Transverse colon (tissue), 4 donors: ENCODE measurements around the gene HRH2. TPM values are rescaled to one million over a fixed set of nuclear protein-coding genes. Genes with fewer than 3 reads are reported as not detected.

Source experiments
- DNase-seq: peaks from one replicate; pipeline ENCODE4 v3.0.0-alpha.2; 2019
- H3K27ac ChIP-seq, 4 donors: fragments of 200-600 bp; sonication (generic); 2 replicates each; pipeline ENCODE4 v1.5.1; 2016 to 2018; ENCODE audit warnings: inconsistent platforms in 4 of 4
- H3K27me3 ChIP-seq: fragments of 200-600 bp; sonication (generic); 2 replicates; pipeline ENCODE4 v1.5.1; 2017; ENCODE audit warnings: inconsistent platforms
- H3K36me3 ChIP-seq, 4 donors: fragments of 200-600 bp; sonication (generic); 2 replicates each; pipeline ENCODE4 v1.5.1; 2017 to 2019; ENCODE audit warnings: inconsistent platforms in 4 of 4
- H3K4me1 ChIP-seq, 4 donors: fragments of 200-600 bp; sonication (generic); 2 replicates each; pipeline ENCODE4 v1.5.1; 2017 to 2020; ENCODE audit warnings: inconsistent platforms in 4 of 4
- H3K4me3 ChIP-seq, 4 donors: fragments of 200-600 bp; sonication (generic); 1 replicate in 1 of 4; 2 replicates in 3 of 4; pipeline versions ENCODE4 v1.5.1 to v1.6.1; 2017 to 2019; ENCODE audit warnings: inconsistent platforms in 4 of 4
- H3K9me3 ChIP-seq, 2 donors: fragments of 200-600 bp; sonication (generic); 2 replicates each; pipeline ENCODE4 v1.5.1; 2017 to 2019; ENCODE audit warnings: inconsistent platforms in 2 of 2
- CTCF ChIP-seq, 5 experiments: fragments of 200-600 bp in 3 of 5; fragments of 450-650 bp in 2 of 5; sonication (generic) in 3 of 5; IDR thresholded peaks; 1 replicate in 2 of 5; 2 replicates in 3 of 5; pipeline ENCODE4 v1.5.1; 2016 to 2017; ENCODE audit warnings: antibody characterized with exemption in 5 of 5, inconsistent platforms in 3 of 5, mild to moderate bottlenecking in 2 of 5, moderate library complexity in 1 of 5
- EP300 ChIP-seq: sonication (generic); formaldehyde crosslinking; IDR thresholded peaks from one replicate; pipeline ENCODE4 v1.6.1; 2017; ENCODE audit warnings: antibody characterized with exemption, low read depth
- POLR2A ChIP-seq: fragments of 450-650 bp; IDR thresholded peaks from one replicate; pipeline ENCODE4 v1.6.1; 2016; ENCODE audit warnings: antibody characterized with exemption, mild to moderate bottlenecking, moderate library complexity
- POLR2AphosphoS5 ChIP-seq, 3 donors: sonication (generic); formaldehyde crosslinking; IDR thresholded peaks; one replicate each; pipeline ENCODE4 v1.6.1; 2016; ENCODE audit warnings: antibody characterized with exemption in 3 of 3
- WGBS, 2 donors: methylation state at CpG; one replicate each; pipeline ENCODE4 v1.1.5; 2018; ENCODE audit warnings: low coverage in 1 of 2; 5-methylcytosine and 5-hydroxymethylcytosine counted together
- in situ Hi-C, 4 donors: fragments of 200-750 bp; cut with MboI; loops; one replicate each; pipeline versions ENCODE4 v1.15.0 to v1.15.1; 2017; ENCODE audit warnings: low sequenced_read_pairs in 3 of 4, low pct_ligation_motif_present in 1 of 4, low pct_unique_long_range_greater_than_20kb in 1 of 4
- intact Hi-C: fragments of 100-400 bp; cut with DNase I; formaldehyde crosslinking; loops from one replicate; pipeline ENCODE4 v1.15.1; 2023; ENCODE audit warnings: low total_unique reads
- total RNA-seq, 4 donors: library from RNA; depleted of rRNA; stranded (reverse); fragments of >200 nt; gene quantifications; one replicate each; pipeline ENCODE4 v1.1.0, GENCODE V29; 2016

The HRH2 gene, protein sequence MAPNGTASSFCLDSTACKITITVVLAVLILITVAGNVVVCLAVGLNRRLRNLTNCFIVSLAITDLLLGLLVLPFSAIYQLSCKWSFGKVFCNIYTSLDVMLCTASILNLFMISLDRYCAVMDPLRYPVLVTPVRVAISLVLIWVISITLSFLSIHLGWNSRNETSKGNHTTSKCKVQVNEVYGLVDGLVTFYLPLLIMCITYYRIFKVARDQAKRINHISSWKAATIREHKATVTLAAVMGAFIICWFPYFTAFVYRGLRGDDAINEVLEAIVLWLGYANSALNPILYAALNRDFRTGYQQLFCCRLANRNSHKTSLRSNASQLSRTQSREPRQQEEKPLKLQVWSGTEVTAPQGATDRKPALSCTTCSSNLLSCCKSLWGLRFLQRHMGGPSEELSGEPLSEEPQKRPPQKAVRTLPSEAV
- total RNA-seq: 1 to 10 TPM in 1 of 4 donors, under 1 TPM in 3; 0.20 to 1.5 (median 0.74) TPM

GRCh38 chr5:175657593-175658271 is at the start of gene HRH2:
HRH2 (plus strand) TSS chr5:175658071; CDS start chr5:175683234, 25,163 bp downstream.
- no peaks in the 10 kb centered on the region for H3K36me3 ChIP-seq
- WGBS, 2 donors: 1 to 5% methylated on average over 14 to 50 of the region's 58 CpGs
- DNase-seq: peak; percentile 18
- H3K4me3 ChIP-seq: peak within 1 kb of the TSS in 3 of 4 donors; percentile 13 to 50 (median 30)
- intact Hi-C loops (no loop called here), in situ Hi-C loops (no loop called here)
- TF ChIP-seq EP300 (no peak), POLR2A (no peak), POLR2AphosphoS5 (IDR thresholded peaks at IDR 0.05) (no peak), CTCF (IDR thresholded peaks at IDR 0.05) (no peak)
- peaks cover 38% of the 10 kb centered on the region for H3K27me3 ChIP-seq
- H3K27ac ChIP-seq: peak within 1 kb of the TSS in 2 of 4 donors; percentile 15 to 49
- no peaks in the 10 kb centered on the region for H3K9me3 ChIP-seq
- peaks cover 0 to 8% (median 6%) of the 10 kb centered on the region in 4 donors for H3K4me1 ChIP-seq

DNA sequence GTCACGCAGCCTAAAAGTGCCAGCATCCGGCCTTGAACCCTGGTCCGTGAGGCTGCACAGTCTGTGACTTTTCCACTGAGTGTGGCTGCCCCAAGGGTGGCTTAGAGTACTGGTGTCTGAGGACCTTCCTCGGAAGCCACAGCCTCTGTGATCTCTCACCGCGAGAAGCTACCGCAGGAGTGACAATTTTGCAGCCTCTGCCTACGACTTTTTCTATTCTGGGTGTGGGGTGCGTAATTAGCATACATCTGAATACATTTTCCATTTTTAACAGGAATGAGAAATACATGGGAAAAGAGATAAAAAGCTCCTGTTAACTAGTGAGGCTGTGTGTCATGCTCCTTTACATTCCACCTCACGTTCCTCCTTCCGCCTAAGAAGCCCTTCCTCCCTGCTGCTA is 48.3 kb upstream of the HRH2 start:
- TF ChIP-seq POLR2A (no peak), POLR2AphosphoS5 (IDR thresholded peaks at IDR 0.05) (no peak), CTCF (IDR thresholded peaks at IDR 0.05) (no peak), EP300 (no peak)
- Histone ChIP-seq H3K4me3 (no peak overlapping the region), H3K4me1 (no peaks in the 10 kb centered on the region), H3K9me3 (no peaks in the 10 kb centered on the region), H3K27me3 (no peaks in the 10 kb centered on the region), H3K36me3 (no peaks in the 10 kb centered on the region), H3K27ac (no peak overlapping the region)
- in situ Hi-C loops: no loop called here
- DNase-seq: no peak
- intact Hi-C loops: no loop called here
- WGBS, 2 donors: 74 to 77% methylated on average over 5 to 11 of the region's 11 CpGs

DNA sequence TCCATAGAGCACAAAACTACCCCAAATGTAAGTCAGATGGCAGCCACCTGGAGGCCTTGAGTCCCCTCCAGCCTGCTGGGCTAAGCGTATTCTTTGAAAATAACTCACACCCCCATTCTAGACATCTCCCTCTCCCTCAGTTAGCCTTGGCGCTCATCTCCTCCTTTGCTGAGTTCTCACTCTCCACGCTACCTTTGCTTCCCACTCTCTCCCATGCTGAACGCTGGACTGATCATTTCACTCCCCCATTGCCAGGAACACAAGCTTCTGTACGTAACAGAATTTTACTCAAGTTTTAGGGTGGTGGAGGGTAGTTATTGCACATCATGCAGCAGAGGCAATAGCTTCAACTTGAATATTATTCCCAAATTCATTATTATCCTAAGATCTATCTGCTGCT is 47.5 kb upstream of the HRH2 start:
- 89 to 90% methylated on average over 5 of the region's 5 CpGs for WGBS, 2 donors
- TF ChIP-seq CTCF (IDR thresholded peaks at IDR 0.05) (no peak), EP300 (no peak), POLR2AphosphoS5 (IDR thresholded peaks at IDR 0.05) (no peak), POLR2A (no peak)
- Histone ChIP-seq H3K9me3 (no peaks in the 10 kb centered on the region), H3K27ac (no peak overlapping the region), H3K4me1 (no peaks in the 10 kb centered on the region), H3K36me3 (no peaks in the 10 kb centered on the region), H3K27me3 (no peaks in the 10 kb centered on the region), H3K4me3 (no peak overlapping the region)
- in situ Hi-C loops (no loop called here), intact Hi-C loops (no loop called here)
- no peak for DNase-seq

GRCh38 chr5:175610898-175611297 is 47.0 kb upstream of the HRH2 start:
- Histone ChIP-seq H3K9me3 (no peaks in the 10 kb centered on the region), H3K36me3 (no peaks in the 10 kb centered on the region), H3K4me3 (no peak overlapping the region), H3K27ac (no peak overlapping the region), H3K27me3 (no peaks in the 10 kb centered on the region), H3K4me1 (no peaks in the 10 kb centered on the region)
- in situ Hi-C loops (no loop called here), intact Hi-C loops (no loop called here)
- TF ChIP-seq POLR2A (no peak), CTCF (IDR thresholded peaks at IDR 0.05) (no peak), EP300 (no peak), POLR2AphosphoS5 (IDR thresholded peaks at IDR 0.05) (no peak)
- no peak for DNase-seq
- 62 to 77% methylated on average over 2 to 3 of the region's 3 CpGs for WGBS, 2 donors
